Kidney (tissue), 14 donors: ENCODE data around the gene TENT5A. TPM values are rescaled to one million over a fixed set of nuclear protein-coding genes. Genes with fewer than 3 reads are reported as not detected.

ENCODE experiments used
- DNase-seq, 5 donors: peaks; one replicate each; pipeline ENCODE4 v3.0.0-alpha.2; 2013 to 2020
- FAIRE-seq: peaks from 2 replicates; lab custom pipeline; 2012; peaks lifted over from hg19 to GRCh38; lab: Jason Lieb, UNC
- H3K27ac ChIP-seq, 2 donors: one replicate each; pipeline ENCODE4 v1.7.0; 2013; ENCODE audit warnings: low read depth in 2 of 2, low read length in 2 of 2, inconsistent platforms in 1 of 2
- H3K27me3 ChIP-seq: one replicate; pipeline ENCODE4 v1.7.1; 2013; ENCODE audit warnings: low read length, inconsistent platforms; ENCODE audit not compliant: control insufficient read depth, insufficient read depth
- H3K36me3 ChIP-seq, 3 donors: one replicate each; pipeline versions ENCODE4 v1.7.0 to v1.7.1; 2013; ENCODE audit warnings: low read length in 3 of 3, control low read depth in 1 of 3, inconsistent platforms in 1 of 3; ENCODE audit not compliant: insufficient read depth in 3 of 3, control insufficient read depth in 2 of 3
- H3K4me1 ChIP-seq, 3 donors: one replicate each; pipeline versions ENCODE4 v1.7.0 to v1.7.1; 2013; ENCODE audit warnings: low read length in 3 of 3, inconsistent platforms in 1 of 3, low read depth in 1 of 3; ENCODE audit not compliant: control insufficient read depth in 2 of 3, insufficient read depth in 2 of 3
- H3K4me3 ChIP-seq, 3 donors: one replicate each; pipeline versions ENCODE4 v1.7.0 to v1.8.1; 2013; ENCODE audit warnings: low read length in 3 of 3, control low read depth in 1 of 3, inconsistent platforms in 1 of 3
- H3K9ac ChIP-seq, 3 donors: one replicate each; pipeline versions ENCODE4 v1.7.0 to v1.7.1; 2013; ENCODE audit warnings: low read length in 3 of 3, control low read depth in 1 of 3, inconsistent platforms in 1 of 3
- H3K9me3 ChIP-seq, 3 donors: one replicate each; pipeline versions ENCODE4 v1.7.0 to v1.7.1; 2013; ENCODE audit warnings: low read length in 3 of 3, control low read depth in 1 of 3, inconsistent platforms in 1 of 3; ENCODE audit not compliant: control insufficient read depth in 2 of 3, insufficient read depth in 1 of 3
- intact Hi-C: fragments of 100-400 bp; cut with DNase I; formaldehyde crosslinking; loops from one replicate; pipeline ENCODE4 v1.11.1; 2022
- polyA plus RNA-seq: library from polyadenylated mRNA; stranded (reverse); fragments of 350-450 nt; fragmentation: Illumina TruSeq; extraction: RNeasy Lipid Tissue Mini Kit (QIAGEN cat#74804); gene quantifications from one replicate; pipeline ENCODE4 v1.2.3, GENCODE V29; 2014; ENCODE audit warnings: low read depth, low replicate concordance; ENCODE audit not compliant: insufficient read depth
- total RNA-seq: library from RNA; stranded (reverse); fragmentation: NEBNext Ultra II Directional; extraction: Animal tissue kit (Norgen Biotek cat#: 25700); gene quantifications from one replicate; pipeline ENCODE4 v1.2.1, GENCODE V29; 2021
- TF ChIP-seq, protein P1 (sequence below): IDR thresholded peaks from 3 replicates; pipeline ENCODE4 v1.5.1; 2012; ENCODE audit warnings: mild to moderate bottlenecking, moderate library complexity, borderline replicate concordance; ENCODE audit not compliant: insufficient read depth; ENCODE audit errors: extremely low read depth
- donor health status: control.
- donor health status: control.
- donor health status: control.
- donor health status: control.
- donor health status: control.
- donor health status: DM: yes; HTN: yes; CAD: no.
- donor health status: Normal renal cell carcinoma (clear cell type).

TENT5A gene
- total and polyA plus RNA-seq, 2 donors from 2014 or later: 3.2 to 13.4 TPM

DNA sequence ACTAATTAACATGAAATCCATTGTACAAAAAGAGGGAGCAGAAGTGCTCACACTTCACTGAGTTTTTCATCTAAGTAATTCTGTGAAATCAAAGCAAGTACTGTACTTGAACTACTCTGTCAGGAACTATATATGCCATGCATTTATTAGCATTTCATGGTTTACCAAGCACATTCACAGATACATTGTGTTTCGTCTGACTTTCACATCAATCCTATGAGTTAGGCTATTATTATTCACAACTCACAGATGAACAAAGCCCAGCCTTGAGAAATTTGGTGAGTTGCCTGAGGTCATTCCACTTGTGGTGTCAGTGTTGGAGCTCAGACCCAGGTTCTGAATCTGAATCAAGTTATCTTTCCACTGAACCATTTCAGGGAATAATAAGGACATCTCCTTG, 33.7 kb upstream of the TENT5A start:
- intact Hi-C loops: no loop called here
- no peak for DNase-seq
- Histone ChIP-seq H3K27me3 (no peaks in the 10 kb centered on the region), H3K27ac (no peak overlapping the region), H3K9me3 (no peaks in the 10 kb centered on the region), H3K4me3 (no peak overlapping the region), H3K9ac (no peak overlapping the region), H3K4me1 (no peaks in the 10 kb centered on the region), H3K36me3 (no peaks in the 10 kb centered on the region)
- TF ChIP-seq, protein P1, sequence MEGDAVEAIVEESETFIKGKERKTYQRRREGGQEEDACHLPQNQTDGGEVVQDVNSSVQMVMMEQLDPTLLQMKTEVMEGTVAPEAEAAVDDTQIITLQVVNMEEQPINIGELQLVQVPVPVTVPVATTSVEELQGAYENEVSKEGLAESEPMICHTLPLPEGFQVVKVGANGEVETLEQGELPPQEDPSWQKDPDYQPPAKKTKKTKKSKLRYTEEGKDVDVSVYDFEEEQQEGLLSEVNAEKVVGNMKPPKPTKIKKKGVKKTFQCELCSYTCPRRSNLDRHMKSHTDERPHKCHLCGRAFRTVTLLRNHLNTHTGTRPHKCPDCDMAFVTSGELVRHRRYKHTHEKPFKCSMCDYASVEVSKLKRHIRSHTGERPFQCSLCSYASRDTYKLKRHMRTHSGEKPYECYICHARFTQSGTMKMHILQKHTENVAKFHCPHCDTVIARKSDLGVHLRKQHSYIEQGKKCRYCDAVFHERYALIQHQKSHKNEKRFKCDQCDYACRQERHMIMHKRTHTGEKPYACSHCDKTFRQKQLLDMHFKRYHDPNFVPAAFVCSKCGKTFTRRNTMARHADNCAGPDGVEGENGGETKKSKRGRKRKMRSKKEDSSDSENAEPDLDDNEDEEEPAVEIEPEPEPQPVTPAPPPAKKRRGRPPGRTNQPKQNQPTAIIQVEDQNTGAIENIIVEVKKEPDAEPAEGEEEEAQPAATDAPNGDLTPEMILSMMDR: no peak
- FAIRE-seq: no peak

DNA sequence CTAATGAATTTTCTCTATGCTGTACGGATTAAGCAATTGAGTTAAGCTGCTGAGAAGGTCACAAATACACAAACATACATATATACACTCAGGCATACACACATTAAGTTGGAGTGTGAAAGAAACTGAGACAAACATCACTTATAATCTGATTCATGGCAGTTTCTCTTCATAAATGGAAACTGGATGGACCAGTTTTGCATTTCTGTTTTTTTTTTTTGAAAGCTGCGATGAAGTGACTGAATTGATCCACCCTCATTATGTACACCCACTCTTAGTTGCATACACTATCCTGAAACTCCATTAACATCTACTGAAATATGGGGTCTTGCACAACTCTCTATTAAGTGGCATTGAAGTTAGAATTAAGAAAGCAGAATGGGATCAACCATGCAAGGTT, 32.9 kb upstream of the TENT5A start:
- H3K4me3 ChIP-seq: no peak overlapping the region
- H3K36me3 ChIP-seq: no peaks in the 10 kb centered on the region
- no peaks in the 10 kb centered on the region for H3K9me3 ChIP-seq
- no peak overlapping the region for H3K27ac ChIP-seq
- H3K9ac ChIP-seq: no peak overlapping the region
- DNase-seq (no peak), FAIRE-seq (no peak)
- intact Hi-C loops: no loop called here
- H3K4me1 ChIP-seq: no peaks in the 10 kb centered on the region
- TF ChIP-seq, protein P1: no peak
- no peaks in the 10 kb centered on the region for H3K27me3 ChIP-seq

DNA sequence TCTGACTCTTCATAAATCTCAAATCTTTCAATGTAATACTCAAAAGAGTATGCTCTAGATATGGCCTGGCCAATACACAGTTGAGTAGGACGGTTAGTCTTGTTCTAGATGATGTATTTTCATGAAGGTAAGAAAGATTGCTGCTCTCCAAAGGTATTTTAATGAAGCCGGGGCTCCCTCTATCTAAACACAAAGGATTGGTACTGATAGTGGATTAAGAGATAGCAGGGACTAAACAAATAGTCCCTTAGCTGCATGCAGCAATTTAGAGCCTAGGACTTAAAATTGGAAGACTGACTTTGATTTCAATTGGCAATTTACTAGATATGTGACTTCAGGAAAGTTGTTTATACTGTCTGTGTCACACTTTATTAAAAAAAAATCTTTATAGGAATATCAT, 31.4 kb upstream of the TENT5A start:
- Histone ChIP-seq H3K4me1 (no peaks in the 10 kb centered on the region), H3K27me3 (no peaks in the 10 kb centered on the region), H3K36me3 (no peaks in the 10 kb centered on the region), H3K9ac (no peak overlapping the region), H3K4me3 (no peak overlapping the region), H3K9me3 (no peaks in the 10 kb centered on the region), H3K27ac (no peak overlapping the region)
- TF ChIP-seq, protein P1: no peak
- intact Hi-C loops: no loop called here
- DNase-seq (no peak), FAIRE-seq (no peak)

DNA sequence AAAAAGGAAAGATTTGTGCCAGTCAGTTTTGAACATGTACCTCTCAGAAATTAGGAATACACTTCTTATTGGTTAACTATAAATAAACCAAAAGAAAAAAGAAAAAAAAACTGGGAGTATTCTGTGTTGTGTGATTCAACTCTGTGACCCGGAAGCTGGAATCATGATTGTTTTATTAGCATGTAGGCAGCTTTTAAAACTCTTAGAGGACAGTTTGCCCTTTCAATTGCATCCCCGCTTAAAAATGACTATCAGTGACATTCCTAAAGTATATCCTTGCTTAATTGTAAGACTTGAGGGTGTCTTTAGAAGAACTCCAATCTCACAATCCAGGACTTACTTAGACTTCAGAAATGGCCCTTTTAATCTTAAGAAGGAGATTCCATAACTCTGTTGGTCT, 29.1 kb upstream of the TENT5A start:
- FAIRE-seq (no peak), DNase-seq (no peak)
- Histone ChIP-seq H3K36me3 (no peaks in the 10 kb centered on the region), H3K27ac (no peak overlapping the region), H3K4me3 (no peak overlapping the region), H3K9ac (no peak overlapping the region), H3K27me3 (no peaks in the 10 kb centered on the region), H3K4me1 (no peaks in the 10 kb centered on the region), H3K9me3 (no peaks in the 10 kb centered on the region)
- intact Hi-C loops: no loop called here
- TF ChIP-seq, protein P1: no peak
